ENCODE data around the gene EFR3B. TPM values are rescaled to one million over a fixed set of nuclear protein-coding genes. Genes with fewer than 3 reads are reported as not detected.

The EFR3B gene
- total RNA-seq, 1 experiment from 2014 or later, result 7.0 TPM

GRCh38 chr2:25050128-25050527 lies 8.3 kb downstream of the EFR3B start:
- Histone ChIP-seq H3K14ac (ENCODE audit: insufficient read depth, low read length) (no peak overlapping the region), H3K27me3 (ENCODE audit: insufficient read depth, low read length) (no peaks in the 10 kb centered on the region), H4K20me1 (ENCODE audit: control insufficient read depth, insufficient read depth, insufficient read length) (no peaks in the 10 kb centered on the region), H3K79me2 (ENCODE audit: insufficient read depth, low read length) (no peaks in the 10 kb centered on the region), H3K9me3 (ENCODE audit: control insufficient read depth, low read depth, low read length) (no peaks in the 10 kb centered on the region), H2AK5ac (ENCODE audit: insufficient read length, low read length) (no peak overlapping the region), H3T11ph (ENCODE audit: low read length) (no peak overlapping the region), H2BK12ac (ENCODE audit: insufficient read length, low read depth, low read length) (no peak overlapping the region), H2AFZ (ENCODE audit: low read length) (no peak overlapping the region), H3K9ac (ENCODE audit: extremely low read depth, insufficient read length, low read length) (no peak overlapping the region), H3K79me1 (ENCODE audit: insufficient read depth, low read depth, low read length, poor library complexity, severe bottlenecking) (no peaks in the 10 kb centered on the region), H3K27ac (ENCODE audit: insufficient read length, low read depth, low read length) (no peak overlapping the region), H4K91ac (ENCODE audit: insufficient read length, low read depth, low read length) (no peak overlapping the region), H2BK15ac (ENCODE audit: low read depth, low read length) (no peak overlapping the region), H2BK5ac (ENCODE audit: insufficient read length, low read length) (no peak overlapping the region), H4K8ac (replicated peaks; ENCODE audit: insufficient read length, low read depth, low read length) (no peak overlapping the region), H3K18ac (ENCODE audit: insufficient read length, low read depth, low read length) (no peak overlapping the region), H4K5ac (ENCODE audit: insufficient read length, low read depth, low read length) (no peak overlapping the region), H2BK20ac (ENCODE audit: low read depth, low read length, poor library complexity, severe bottlenecking) (no peak overlapping the region), H3K4ac (ENCODE audit: low read depth, low read length) (no peak overlapping the region), H3K4me1 (ENCODE audit: insufficient read depth, low read length) (no peaks in the 10 kb centered on the region; the same call in 1 of the 2 replicates), H3K56ac (ENCODE audit: insufficient read length, low read depth, low read length) (no peak overlapping the region), H2BK120ac (ENCODE audit: low read depth, low read length, poor library complexity, severe bottlenecking) (no peak overlapping the region), H3K23me2 (ENCODE audit: insufficient read length, low read depth, low read length, poor library complexity, severe bottlenecking) (no peaks in the 10 kb centered on the region), H3K23ac (ENCODE audit: insufficient read length, low read depth, low read length) (no peak overlapping the region), H3K4me2 (ENCODE audit: insufficient read depth, insufficient read length, low read length) (no peak overlapping the region)
- no peak for DNase-seq
- Mint-ChIP-seq H3K9me3 (no peaks in the 10 kb centered on the region; a peak in 1 of 5 replicates), H3K4me3 (no peak overlapping the region), H3K27ac (no peak overlapping the region), H3K27me3 (ENCODE audit: low read depth) (peaks cover under 1% of the 10 kb centered on the region; the same call in 1 of the 2 replicates), H3K36me3 (ENCODE audit: insufficient read depth in 1 of 3, low read depth in 3 of 3) (peaks cover under 1 to 5% (median 2%) of the 10 kb centered on the region in 3 experiments; a peak in 4 of 7 replicates), H3K4me1 (peaks cover 12 to 21% of the 10 kb centered on the region in 2 experiments)
- TF ChIP-seq CTCF (conservative IDR thresholded peaks at IDR 0.05), result no peak
